CD8-positive, alpha-beta memory T cell (primary cell): ENCODE data around the gene TCF4. TPM values are rescaled to one million over a fixed set of nuclear protein-coding genes. Genes with fewer than 3 reads are reported as not detected.

Source experiments
- CTCF ChIA-PET: fragments of 350-600 bp; sonication (Branson Sonifier 250); formaldehyde crosslinking; loops from one replicate; lab custom pipeline; 2021; ENCODE audit warnings: antibody characterized with exemption; lab: Charles Lee
- POLR2A ChIA-PET: fragments of 350-600 bp; sonication (Branson Sonifier 250); formaldehyde crosslinking; loops from one replicate; lab custom pipeline; 2021; ENCODE audit warnings: antibody characterized with exemption; lab: Charles Lee
- DNase-seq, 5 donors: peaks; one replicate each; pipeline versions ENCODE4 v3.0.0 to v3.0.0-alpha.2; 2020 to 2022; ENCODE audit warnings: mixed read lengths in 1 of 5
- H3K27ac ChIP-seq: one replicate; pipeline ENCODE4 v1.7.0; 2013; ENCODE audit warnings: low read depth, mild to moderate bottlenecking, low read length, moderate library complexity
- H3K27me3 ChIP-seq: 2 replicates; pipeline ENCODE4 v1.7.0; 2013; ENCODE audit warnings: low read length, mild to moderate bottlenecking; ENCODE audit not compliant: insufficient read depth, poor library complexity, severe bottlenecking
- H3K36me3 ChIP-seq: 2 replicates; pipeline ENCODE4 v1.7.0; 2013; ENCODE audit warnings: mild to moderate bottlenecking, low read length, moderate library complexity; ENCODE audit not compliant: insufficient read depth
- H3K4me1 ChIP-seq: 2 replicates; pipeline ENCODE4 v1.7.0; 2013; ENCODE audit warnings: mild to moderate bottlenecking, low read length, moderate library complexity; ENCODE audit not compliant: insufficient read depth
- H3K4me3 ChIP-seq: 2 replicates; pipeline ENCODE4 v1.7.0; 2013; ENCODE audit warnings: mild to moderate bottlenecking, low read length
- H3K9me3 ChIP-seq: 2 replicates; pipeline ENCODE4 v1.7.0; 2013; ENCODE audit warnings: mild to moderate bottlenecking, low read length
- H3K27ac Mint-ChIP-seq, 8 donors: one replicate each; pipeline ENCODE4 v1.8.0; 2020 to 2021; ENCODE audit warnings: mixed read lengths in 8 of 8, mild to moderate bottlenecking in 6 of 8, inconsistent platforms in 3 of 8, moderate library complexity in 3 of 8
- H3K27me3 Mint-ChIP-seq, 2 donors: one replicate each; pipeline ENCODE4 v1.8.0; 2020 to 2021; ENCODE audit warnings: mixed read lengths in 2 of 2, mild to moderate bottlenecking in 1 of 2, moderate library complexity in 1 of 2
- H3K36me3 Mint-ChIP-seq, 3 donors: one replicate each; pipeline ENCODE4 v1.8.0; 2020 to 2021; ENCODE audit warnings: mixed read lengths in 3 of 3, inconsistent platforms in 1 of 3, mild to moderate bottlenecking in 1 of 3
- H3K4me1 Mint-ChIP-seq, 3 donors: one replicate each; pipeline ENCODE4 v1.8.0; 2020 to 2021; ENCODE audit warnings: mixed read lengths in 3 of 3, inconsistent platforms in 1 of 3, mild to moderate bottlenecking in 1 of 3
- H3K4me3 Mint-ChIP-seq, 7 donors: one replicate each; pipeline ENCODE4 v1.8.0; 2020 to 2021; ENCODE audit warnings: mixed read lengths in 7 of 7, mild to moderate bottlenecking in 6 of 7, moderate library complexity in 4 of 7, inconsistent platforms in 2 of 7
- H3K9me3 Mint-ChIP-seq, 5 donors: one replicate each; pipeline ENCODE4 v1.8.0; 2020 to 2022; ENCODE audit warnings: mixed read lengths in 5 of 5, mild to moderate bottlenecking in 3 of 5, moderate library complexity in 2 of 5, inconsistent platforms in 1 of 5
- polyA plus RNA-seq: library from polyadenylated mRNA; unstranded; fragments of 300-500 nt; fragmentation: Illumina TruSeq; gene quantifications from one replicate; pipeline ENCODE4 v1.2.3, GENCODE V29; 2021
- total RNA-seq, 2 experiments: library from RNA; stranded (reverse); gene quantifications; one replicate each; pipeline ENCODE4 v1.2.3, GENCODE V29; 2021

TCF4 gene
- total and polyA plus RNA-seq, 3 experiments from 2014 or later = 0.18 to 0.62 (median 0.47) TPM

GRCh38 chr18:55336438-55337100, 251.4 kb downstream of the TCF4 start:
- Histone ChIP-seq H3K4me3 (no peak overlapping the region), H3K27me3 (no peaks in the 10 kb centered on the region), H3K4me1 (no peaks in the 10 kb centered on the region), H3K9me3 (no peaks in the 10 kb centered on the region), H3K36me3 (no peaks in the 10 kb centered on the region), H3K27ac (no peak overlapping the region)
- ChIA-PET POLR2A (no interaction called here), CTCF (no interaction called here)
- Mint-ChIP-seq H3K4me3 (no peak overlapping the region), H3K4me1 (no peaks in the 10 kb centered on the region), H3K27me3 (no peaks in the 10 kb centered on the region), H3K9me3 (peaks cover 0 to 4% (median 0%) of the 10 kb centered on the region in 5 donors), H3K27ac (no peak overlapping the region), H3K36me3 (no peaks in the 10 kb centered on the region)
- no peak for DNase-seq

- H3K27ac ChIP-seq = no peak overlapping the region
- H3K4me3 ChIP-seq = no peak overlapping the region
- ChIA-PET POLR2A (no interaction called here), CTCF (no interaction called here)
- no peaks in the 10 kb centered on the region for H3K36me3 Mint-ChIP-seq
- H3K9me3 Mint-ChIP-seq = peaks cover 0 to 6% (median 0%) of the 10 kb centered on the region in 5 donors
- no peak for DNase-seq
- H3K27ac Mint-ChIP-seq = no peak overlapping the region
- H3K36me3 ChIP-seq = no peaks in the 10 kb centered on the region
- H3K9me3 ChIP-seq = no peaks in the 10 kb centered on the region
- H3K27me3 Mint-ChIP-seq = no peaks in the 10 kb centered on the region
- no peaks in the 10 kb centered on the region for H3K27me3 ChIP-seq
- H3K4me1 ChIP-seq = no peaks in the 10 kb centered on the region
- no peak overlapping the region for H3K4me3 Mint-ChIP-seq
- H3K4me1 Mint-ChIP-seq = no peaks in the 10 kb centered on the region
Measured at GRCh38 chr18:55334875-55335274, 253.1 kb downstream of the TCF4 start.

DNA sequence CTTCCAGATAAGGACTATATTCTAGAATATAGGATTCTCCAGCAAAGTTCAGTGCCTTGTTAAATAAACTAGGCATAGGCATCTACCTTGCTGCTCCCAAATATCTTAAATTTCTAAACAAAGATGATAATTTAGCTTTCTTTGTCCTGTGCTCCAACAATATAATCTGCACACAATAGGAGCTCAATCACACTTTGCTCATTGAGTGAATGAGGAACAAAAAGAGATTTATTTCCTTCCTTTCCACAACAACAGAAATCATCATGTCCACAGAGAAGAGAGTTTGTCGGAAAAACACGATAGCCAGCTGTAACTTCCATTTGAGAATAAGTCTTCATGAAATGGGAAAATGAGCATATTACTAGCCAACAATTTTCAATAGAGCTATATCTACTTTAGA, 256.7 kb downstream of the TCF4 start:
- ChIA-PET CTCF (no interaction called here), POLR2A (no interaction called here)
- Mint-ChIP-seq H3K36me3 (no peaks in the 10 kb centered on the region), H3K4me3 (no peak overlapping the region), H3K4me1 (no peaks in the 10 kb centered on the region), H3K9me3 (peaks cover 0 to 7% (median 4%) of the 10 kb centered on the region in 5 donors), H3K27me3 (no peaks in the 10 kb centered on the region), H3K27ac (no peak overlapping the region)
- no peaks in the 10 kb centered on the region for H3K36me3 ChIP-seq
- H3K27me3 ChIP-seq = no peaks in the 10 kb centered on the region
- no peak for DNase-seq
- no peak overlapping the region for H3K4me3 ChIP-seq
- no peak overlapping the region for H3K27ac ChIP-seq
- H3K4me1 ChIP-seq = no peaks in the 10 kb centered on the region
- H3K9me3 ChIP-seq = no peaks in the 10 kb centered on the region

DNA sequence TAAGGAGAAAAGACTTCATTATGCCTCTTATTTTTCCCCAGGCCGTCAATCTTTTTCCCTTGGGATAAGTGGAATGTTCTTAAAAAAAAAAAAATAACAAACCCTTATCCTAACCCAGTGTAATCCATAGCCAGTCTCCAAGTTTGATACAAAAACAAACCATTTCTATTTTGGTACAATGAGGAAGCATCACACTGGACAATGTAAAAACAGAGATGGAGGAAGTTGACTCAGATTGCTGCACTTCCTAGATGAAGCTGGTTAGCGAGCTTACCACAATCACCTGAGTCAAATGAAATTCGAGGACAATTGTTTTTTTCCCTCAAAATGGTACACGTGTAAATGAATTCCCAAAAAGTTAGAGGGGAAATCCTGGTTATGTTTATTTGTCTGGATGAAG, 259.7 kb downstream of the TCF4 start:
- no peak overlapping the region for H3K4me3 Mint-ChIP-seq
- CTCF ChIA-PET = no interaction called here
- H3K27me3 ChIP-seq = no peaks in the 10 kb centered on the region
- no peak overlapping the region for H3K4me3 ChIP-seq
- no peaks in the 10 kb centered on the region for H3K9me3 ChIP-seq
- no peak overlapping the region for H3K27ac ChIP-seq
- POLR2A ChIA-PET = no interaction called here
- H3K36me3 ChIP-seq = no peaks in the 10 kb centered on the region
- DNase-seq = no peak
- H3K4me1 ChIP-seq = no peaks in the 10 kb centered on the region
- no peak overlapping the region for H3K27ac Mint-ChIP-seq
- H3K4me1 Mint-ChIP-seq = no peaks in the 10 kb centered on the region
- H3K9me3 Mint-ChIP-seq = peaks cover 0 to 9% (median 4%) of the 10 kb centered on the region in 5 donors
- no peaks in the 10 kb centered on the region for H3K36me3 Mint-ChIP-seq
- peaks cover 4 to 7% of the 10 kb centered on the region in 2 donors for H3K27me3 Mint-ChIP-seq

DNA sequence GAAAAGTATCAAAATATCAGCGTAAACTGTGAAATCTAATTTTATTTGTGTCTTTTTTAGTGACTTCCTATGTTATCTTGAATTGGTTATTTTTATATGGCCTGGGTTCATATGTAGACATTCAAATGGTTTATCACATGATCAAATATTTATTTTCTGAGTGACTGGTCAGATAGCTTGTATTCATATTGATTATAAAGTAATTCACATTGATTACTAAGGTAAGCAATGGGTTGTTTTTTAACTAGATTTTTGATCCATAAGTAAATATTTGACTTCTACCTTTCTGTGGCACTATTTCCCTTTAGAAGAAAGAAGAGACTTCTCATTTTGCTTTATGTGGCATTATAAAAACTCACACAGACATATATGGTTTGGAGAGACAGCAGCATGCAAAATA, 260.5 kb downstream of the TCF4 start:
- H3K9me3 ChIP-seq = no peaks in the 10 kb centered on the region
- no peak overlapping the region for H3K4me3 ChIP-seq
- no peaks in the 10 kb centered on the region for H3K4me1 ChIP-seq
- H3K36me3 ChIP-seq = no peaks in the 10 kb centered on the region
- no peak overlapping the region for H3K27ac ChIP-seq
- Mint-ChIP-seq H3K4me1 (no peaks in the 10 kb centered on the region), H3K27me3 (peaks cover 8 to 11% of the 10 kb centered on the region in 2 donors), H3K9me3 (peaks cover 0 to 11% (median 4%) of the 10 kb centered on the region in 5 donors), H3K27ac (no peak overlapping the region), H3K36me3 (no peaks in the 10 kb centered on the region), H3K4me3 (no peak overlapping the region)
- CTCF ChIA-PET = no interaction called here
- no peak for DNase-seq
- no peaks in the 10 kb centered on the region for H3K27me3 ChIP-seq
- POLR2A ChIA-PET = no interaction called here

DNA sequence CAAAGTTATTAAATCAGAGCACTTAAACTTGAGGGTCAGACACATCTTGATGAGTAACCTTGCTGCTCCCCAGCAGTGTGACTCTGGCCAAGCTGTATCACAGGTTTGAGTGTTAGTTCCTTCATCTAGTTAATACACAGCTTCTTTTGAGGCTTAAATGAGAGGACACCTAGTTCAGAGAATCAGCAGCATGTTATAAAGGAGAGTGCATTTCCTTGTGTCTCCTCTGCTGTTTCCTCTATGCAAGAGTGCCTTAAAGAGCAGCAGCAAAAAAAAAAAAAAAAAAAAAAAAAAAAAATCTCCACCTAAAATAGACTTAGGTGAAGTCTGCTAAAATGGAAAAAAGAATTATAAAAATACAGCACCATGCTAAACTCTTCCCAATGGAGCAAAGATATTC, 261.9 kb downstream of the TCF4 start:
- Histone ChIP-seq H3K4me3 (no peak overlapping the region), H3K9me3 (no peaks in the 10 kb centered on the region), H3K36me3 (no peaks in the 10 kb centered on the region), H3K27ac (no peak overlapping the region), H3K27me3 (no peaks in the 10 kb centered on the region), H3K4me1 (no peaks in the 10 kb centered on the region)
- Mint-ChIP-seq H3K27ac (no peak overlapping the region), H3K9me3 (peaks cover 0 to 12% (median 4%) of the 10 kb centered on the region in 5 donors), H3K36me3 (no peaks in the 10 kb centered on the region), H3K4me3 (no peak overlapping the region), H3K4me1 (peaks cover 3 to 7% (median 5%) of the 10 kb centered on the region in 3 donors), H3K27me3 (peaks cover 12 to 18% of the 10 kb centered on the region in 2 donors)
- ChIA-PET POLR2A (no interaction called here), CTCF (no interaction called here)
- DNase-seq = no peak

DNA sequence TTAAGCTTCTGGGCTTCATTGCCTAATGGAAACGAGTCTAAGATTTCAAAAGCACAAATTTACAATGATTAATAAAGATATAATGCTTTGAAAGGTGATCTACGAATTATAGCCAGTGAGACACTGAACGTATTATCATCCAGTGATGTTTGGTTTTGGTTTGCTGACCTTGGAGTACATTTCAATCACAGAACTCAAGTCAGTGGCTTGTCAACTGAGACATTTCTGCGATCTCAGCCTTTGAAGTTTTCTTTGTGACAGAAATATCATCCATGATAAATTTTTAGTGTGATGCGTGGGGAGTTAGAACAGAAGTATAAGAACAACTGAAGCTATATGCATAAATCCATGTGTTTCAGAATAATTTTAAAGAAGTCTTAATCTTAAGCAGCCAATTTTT, 263.8 kb downstream of the TCF4 start:
- Mint-ChIP-seq H3K9me3 (peaks cover 0 to 16% (median 4%) of the 10 kb centered on the region in 5 donors), H3K27ac (no peak overlapping the region), H3K4me3 (no peak overlapping the region), H3K27me3 (peaks cover 12 to 29% of the 10 kb centered on the region in 2 donors), H3K4me1 (peaks cover 3 to 7% (median 5%) of the 10 kb centered on the region in 3 donors), H3K36me3 (no peaks in the 10 kb centered on the region)
- DNase-seq = no peak
- no peak overlapping the region for H3K4me3 ChIP-seq
- ChIA-PET CTCF (no interaction called here), POLR2A (no interaction called here)
- H3K9me3 ChIP-seq = no peaks in the 10 kb centered on the region
- H3K4me1 ChIP-seq = no peaks in the 10 kb centered on the region
- no peaks in the 10 kb centered on the region for H3K27me3 ChIP-seq
- H3K36me3 ChIP-seq = no peaks in the 10 kb centered on the region
- no peak overlapping the region for H3K27ac ChIP-seq

GRCh38 chr18:55323051-55323994, 264.7 kb downstream of the TCF4 start:
- Mint-ChIP-seq H3K4me3 (no peak overlapping the region), H3K27me3 (peaks cover 12 to 33% of the 10 kb centered on the region in 2 donors), H3K27ac (no peak overlapping the region), H3K9me3 (peaks cover 0 to 15% (median 6%) of the 10 kb centered on the region in 5 donors), H3K36me3 (no peaks in the 10 kb centered on the region), H3K4me1 (peaks cover 3 to 7% (median 5%) of the 10 kb centered on the region in 3 donors)
- no peaks in the 10 kb centered on the region for H3K27me3 ChIP-seq
- DNase-seq = no peak
- H3K27ac ChIP-seq = no peak overlapping the region
- ChIA-PET POLR2A (no interaction called here), CTCF (no interaction called here)
- H3K36me3 ChIP-seq = no peaks in the 10 kb centered on the region
- H3K4me3 ChIP-seq = no peak overlapping the region
- H3K4me1 ChIP-seq = no peaks in the 10 kb centered on the region
- H3K9me3 ChIP-seq = no peaks in the 10 kb centered on the region
